A172 (cell line): ENCODE results near the gene STAM. TPM values are rescaled to one million over a fixed set of nuclear protein-coding genes. Genes with fewer than 3 reads are reported as not detected.

Experiments used
- total RNA-seq: library from RNA; depleted of rRNA; stranded (reverse); fragments of >200 nt; shearing (Covaris generic); gene quantifications from 2 replicates; pipeline ENCODE4 v1.2.3, GENCODE V29; 2014; rRNA removed

Gene STAM
- total RNA-seq, 1 experiment from 2014 or later, result 115 TPM

Other genes with a start within 250 kb of the STAM start
- 1.00 and 1.2 TPM in 2 replicates for gene ST8SIA6, start 189.6 kb upstream of the STAM start, total RNA-seq
- 109 and 157 TPM in 2 replicates for gene HACD1, start 26.8 kb upstream of the STAM start, total RNA-seq
- gene TMEM236, start 108.0 kb downstream of the STAM start, total RNA-seq, result 0.05 and 0.12 TPM in 2 replicates
- gene MRC1, start 165.2 kb downstream of the STAM start, total RNA-seq, result not detected in 2 replicates